A549 (cell line): Measurements from ENCODE around the gene RAB3IL1. TPM values are rescaled to one million over a fixed set of nuclear protein-coding genes. Genes with fewer than 3 reads are reported as not detected.

Experiments used
- ATAC-seq, 2 experiments: fragments of 200-7000 bp in 1 of 2; fragments of >200 bp in 1 of 2; cut with Nextera tagmentation in 1 of 2; cut with Tn5 transposase in 1 of 2; 3 replicates each; pipeline versions ENCODE4 v1.8.0 to v1.9.1; 2018 to 2020; ENCODE audit warnings: mild to moderate bottlenecking in 1 of 2, moderate library complexity in 1 of 2
- CTCF ChIA-PET: fragments of 300-600 bp; sonication (Branson Sonifier 250); formaldehyde crosslinking; extraction: SDS; loops from one replicate; lab custom pipeline; 2021; ENCODE audit warnings: antibody characterized with exemption, inconsistent platforms; lab: Yijun Ruan, JAX
- POLR2A ChIA-PET: fragments of 350-600 bp; formaldehyde crosslinking; extraction: SDS; loops from one replicate; lab custom pipeline; 2021; ENCODE audit warnings: antibody characterized with exemption, inconsistent platforms; lab: Yijun Ruan, JAX
- DNase-seq, 2 experiments: peaks; one replicate each; pipeline versions ENCODE4 v3.0.0 to v3.0.0-alpha.2; 2011 to 2016; ENCODE audit warnings: low read depth in 1 of 2, low spot score in 1 of 2
- FAIRE-seq: peaks from 2 replicates; lab custom pipeline; 2011; peaks lifted over from hg19 to GRCh38; lab: Jason Lieb, UNC
- H3K27ac ChIP-seq, 2 experiments: fragments of >200 bp; sonication (Bioruptor Twin); formaldehyde crosslinking; 3 replicates each; pipeline ENCODE4 v1.5.1; 2016 to 2017
- H3K4me1 ChIP-seq: fragments of >200 bp; sonication (Bioruptor Twin); formaldehyde crosslinking; 3 replicates; pipeline ENCODE4 v1.6.1; 2016
- H3K4me2 ChIP-seq: fragments of >200 bp; sonication (Bioruptor Twin); formaldehyde crosslinking; 3 replicates; pipeline ENCODE4 v1.6.1; 2016
- H3K4me3 ChIP-seq: fragments of >200 bp; sonication (Bioruptor Twin); formaldehyde crosslinking; 3 replicates; pipeline ENCODE4 v1.5.1; 2016
- H3K9me3 ChIP-seq: fragments of >200 bp; sonication (Bioruptor Twin); formaldehyde crosslinking; 3 replicates; pipeline ENCODE4 v1.6.1; 2016
- CBX2 ChIP-seq: fragments of 200-600 bp; sonication (generic); IDR thresholded peaks from 2 replicates; pipeline ENCODE4 v1.6.1; 2016; ENCODE audit warnings: low read depth, mild to moderate bottlenecking, borderline replicate concordance
- CEBPB ChIP-seq, 2 experiments: fragments of >200 bp in 1 of 2; sonication (Bioruptor Twin) in 1 of 2; formaldehyde crosslinking in 1 of 2; IDR thresholded peaks; 2 replicates each; pipeline ENCODE4 v1.6.1; 2012 to 2016
- CHD2 ChIP-seq: fragments of 150-350 bp; IDR thresholded peaks from 2 replicates; pipeline ENCODE4 v1.6.1; 2014; ENCODE audit warnings: low read length; ENCODE audit not compliant: partially characterized antibody
- CTCF ChIP-seq: fragments of >200 bp; sonication (Bioruptor Twin); formaldehyde crosslinking; IDR thresholded peaks from 3 replicates; pipeline ENCODE4 v1.5.1; 2016
- EHMT2 ChIP-seq: fragments of 200-600 bp; sonication (generic); IDR thresholded peaks from 2 replicates; pipeline ENCODE4 v1.6.1; 2016; ENCODE audit warnings: antibody characterized with exemption, low read depth, mild to moderate bottlenecking, moderate library complexity
- FOXS1 ChIP-seq: fragments of 250-450 bp; sonication (Bioruptor Pico); IDR thresholded peaks from 2 replicates; pipeline ENCODE4 v1.5.0; 2020; ENCODE audit warnings: mild to moderate bottlenecking, moderate library complexity
- JUNB ChIP-seq: fragments of >200 bp; sonication (Bioruptor Twin); formaldehyde crosslinking; IDR thresholded peaks from 2 replicates; pipeline ENCODE4 v1.6.1; 2016
- MAFK ChIP-seq: fragments of 450-650 bp; IDR thresholded peaks from 2 replicates; pipeline ENCODE4 v1.6.1; 2014; ENCODE audit not compliant: partially characterized antibody
- MYC ChIP-seq: IDR thresholded peaks from 2 replicates; pipeline ENCODE4 v1.6.1; 2012; ENCODE audit warnings: mild to moderate bottlenecking, inconsistent platforms, low read length, improper control_type of control experiment, borderline replicate concordance
- NFE2L2 ChIP-seq: fragments of 150-350 bp; conservative IDR thresholded peaks from 2 replicates; pipeline ENCODE4 v1.6.1; 2014; ENCODE audit warnings: low read length
- PHF8 ChIP-seq: fragments of 200-600 bp; sonication (generic); IDR thresholded peaks from 2 replicates; pipeline ENCODE4 v1.6.1; 2016; ENCODE audit warnings: low read depth, mild to moderate bottlenecking, antibody characterized with exemption, moderate library complexity, borderline replicate concordance
- POLR2A ChIP-seq: IDR thresholded peaks from 2 replicates; pipeline ENCODE4 v1.6.1; 2012; ENCODE audit warnings: mild to moderate bottlenecking, low read length
- RAD21 ChIP-seq, 2 experiments: fragments of >200 bp in 1 of 2; sonication (Bioruptor Twin) in 1 of 2; formaldehyde crosslinking in 1 of 2; IDR thresholded peaks in 1 of 2; conservative IDR thresholded peaks in 1 of 2; 2 replicates in 1 of 2; 3 replicates in 1 of 2; pipeline ENCODE4 v1.6.1; 2012 to 2018; ENCODE audit warnings: inconsistent platforms in 1 of 2
- REST ChIP-seq: fragments of 200-600 bp; sonication (generic); IDR thresholded peaks from 2 replicates; pipeline ENCODE4 v1.6.1; 2016; ENCODE audit warnings: antibody characterized with exemption, mild to moderate bottlenecking, moderate library complexity
- SMC3 ChIP-seq: fragments of >200 bp; sonication (Bioruptor Twin); formaldehyde crosslinking; IDR thresholded peaks from 3 replicates; pipeline ENCODE4 v1.6.1; 2018; ENCODE audit warnings: inconsistent platforms
- TFCP2L1 ChIP-seq: fragments of 250-450 bp; sonication (Bioruptor Pico); IDR thresholded peaks from 2 replicates; pipeline ENCODE4 v1.5.0; 2021; ENCODE audit warnings: mild to moderate bottlenecking
- ZFP36 ChIP-seq: fragments of 450-650 bp; IDR thresholded peaks from 2 replicates; pipeline ENCODE4 v1.6.1; 2014; ENCODE audit warnings: borderline replicate concordance; ENCODE audit not compliant: partially characterized antibody
- ZNF302 ChIP-seq: fragments of 250-450 bp; sonication (Bioruptor Pico); IDR thresholded peaks from 2 replicates; pipeline ENCODE4 v1.9.0; 2021; ENCODE audit warnings: inconsistent platforms, mild to moderate bottlenecking, moderate library complexity
- WGBS: methylation state at CpG from one replicate; pipeline ENCODE4 v1.1.6; 2017; ENCODE audit errors: missing lambda C conversion rate; 5-methylcytosine and 5-hydroxymethylcytosine counted together
- polyA plus RNA-seq, 4 experiments: library from polyadenylated mRNA; depleted of rRNA in 3 of 4; stranded (reverse); fragments of >200 nt; fragmentation: RNase III in 1 of 4; extraction: RNeasy Plus Mini Kit Qiagen cat#74134 plus additional on column Dnase treatment in 1 of 4; gene quantifications; 2 replicates in 3 of 4; 3 replicates in 1 of 4; pipeline ENCODE4 v1.2.3, GENCODE V29; 2011 to 2017

Gene RAB3IL1
- polyA plus RNA-seq, 2 of the 4 experiments (the other 2 are of a cell fraction), result 5.8 to 6.2 TPM

DNA sequence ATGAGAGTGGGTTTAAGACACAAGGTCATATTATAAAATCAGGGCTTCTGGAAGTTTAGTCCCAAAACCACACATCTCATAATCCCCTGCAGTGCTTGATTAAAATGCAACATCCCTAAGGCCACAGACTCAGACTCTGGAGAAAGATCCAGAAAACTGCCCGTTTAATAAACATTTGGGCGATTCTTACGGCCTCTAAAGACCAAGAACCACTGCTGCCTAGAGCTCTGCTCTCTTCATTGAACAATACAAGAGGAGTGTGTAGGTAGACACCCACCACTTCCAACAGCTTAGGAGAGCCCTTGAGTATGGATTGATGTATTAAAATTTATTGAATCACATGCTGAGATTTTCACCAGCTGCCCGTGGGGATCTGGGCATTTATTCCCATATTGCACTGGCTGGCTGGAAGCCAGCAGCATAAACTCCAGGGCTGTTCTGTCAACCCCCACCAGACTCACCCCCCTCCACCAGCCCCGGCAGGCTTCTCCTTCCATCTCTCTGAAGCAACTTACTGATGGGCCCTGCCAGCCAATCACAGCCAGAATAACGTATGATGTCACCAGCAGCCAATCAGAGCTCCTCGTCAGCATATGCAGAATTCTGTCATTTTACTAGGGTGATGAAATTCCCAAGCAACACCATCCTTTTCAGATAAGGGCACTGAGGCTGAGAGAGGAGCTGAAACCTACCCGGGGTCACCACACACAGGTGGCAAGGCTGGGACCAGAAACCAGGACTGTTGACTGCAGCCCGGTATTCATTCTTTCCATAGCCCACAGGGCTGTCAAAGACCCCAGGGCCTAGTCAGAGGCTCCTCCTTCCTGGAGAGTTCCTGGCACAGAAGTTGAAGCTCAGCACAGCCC lies 32.0 kb upstream of the RAB3IL1 start:
- TF ChIP-seq REST, result no peak
- no peak for TF ChIP-seq ZNF302 (CRISPR knock-in tag)
- TF ChIP-seq FOXS1 (CRISPR knock-in tag), result no peak
- no peak for TF ChIP-seq MAFK
- TF ChIP-seq SMC3, result no peak
- no peak for TF ChIP-seq NFE2L2
- TF ChIP-seq CBX2, result no peak
- no peak for TF ChIP-seq JUNB
- TF ChIP-seq POLR2A, result no peak
- no peak for TF ChIP-seq EHMT2
- TF ChIP-seq CHD2, result no peak
- no peak for TF ChIP-seq PHF8
- no peak for TF ChIP-seq TFCP2L1
- DNase-seq, result peak; percentile 51 to 71
- H3K4me1 ChIP-seq, result peaks cover 53% of the 10 kb centered on the region
- ATAC-seq, result peak; percentile 35 to 69
- peak overlapping the region; percentile 37; the same call in 2 of the 3 replicates for H3K4me2 ChIP-seq
- H3K27ac ChIP-seq, result peak overlapping the region; percentile 72 to 86
- CTCF ChIA-PET, result interaction anchor here (0.7 to 11.9 kb wide), 20 partner anchors 11 to 159 kb away, joined by 3 to 565 read pairs (median 6); no protein-coding TSS in a partner anchor
- H3K4me3 ChIP-seq, result no peak overlapping the region
- no peak for FAIRE-seq
- no peaks in the 10 kb centered on the region for H3K9me3 ChIP-seq
- POLR2A ChIA-PET, result interaction anchor here (0.9 to 1.6 kb wide), 4 partner anchors 13 to 76 kb away, joined by 3 to 14 read pairs (median 7); partner anchors contain the start of gene FTH1
- WGBS, result 68% methylated on average over 9 of the region's 9 CpGs

GRCh38 chr11:61948505-61948904 lies 31.1 kb upstream of the RAB3IL1 start:
- TF ChIP-seq ZFP36, result no peak
- peak; percentile 76 for TF ChIP-seq CEBPB (IDR thresholded peaks at IDR 0.05)
- FAIRE-seq, result no peak
- POLR2A ChIA-PET, result interaction anchor here (1.2 to 1.7 kb wide), 4 partner anchors 18 to 51 kb away, joined by 3 to 8 read pairs (median 6); no protein-coding TSS in a partner anchor

GRCh38 chr11:61947486-61948210 lies 30.3 kb upstream of the RAB3IL1 start:
- peak; percentile 82 to 89 for DNase-seq
- peak overlapping the region; percentile 71 to 72 for H3K27ac ChIP-seq
- H3K4me1 ChIP-seq, result peaks cover 35% of the 10 kb centered on the region
- TF ChIP-seq SMC3 (peak; percentile 98), CTCF (peak; percentile 97), RAD21 (conservative IDR thresholded peaks at IDR 0.05 in 1 of 2, IDR thresholded peaks at IDR 0.05 in 1 of 2) (peak; percentile 98 to 99), MYC (no peak)
- ChIA-PET POLR2A (interaction anchor here (0.6 to 1.7 kb wide), 8 partner anchors 15 to 151 kb away, joined by 3 to 8 read pairs (median 4); no protein-coding TSS in a partner anchor), CTCF (interaction anchor here (0.5 to 11.9 kb wide), 69 partner anchors 10 to 200 kb away, joined by 3 to 565 read pairs (median 6); partner anchors contain the start of genes FADS1, FADS3, FTH1 and RAB3IL1)
- H3K4me2 ChIP-seq, result peak overlapping the region; percentile 29
- WGBS, result 9% methylated on average over 7 of the region's 8 CpGs
- H3K4me3 ChIP-seq, result no peak overlapping the region
- peak; percentile 67 for FAIRE-seq
- no peaks in the 10 kb centered on the region for H3K9me3 ChIP-seq
- ATAC-seq, result peak; percentile 83 to 91

More at GRCh38 chr11:61948505-61948904, 31.1 kb upstream of the RAB3IL1 start:
- WGBS, result 70% methylated on average over 7 of the region's 7 CpGs
- no peak overlapping the region for H3K4me3 ChIP-seq
- H3K4me2 ChIP-seq, result peak overlapping the region; percentile 14; the same call in 2 of the 3 replicates
- DNase-seq, result no peak
- no peaks in the 10 kb centered on the region for H3K9me3 ChIP-seq
- no peak for ATAC-seq
- CTCF ChIA-PET, result interaction anchor here (0.6 to 11.9 kb wide), 55 partner anchors 11 to 201 kb away, joined by 3 to 565 read pairs (median 8); partner anchors contain the start of genes FADS1, FADS3, FTH1 and RAB3IL1
- H3K4me1 ChIP-seq, result peaks cover 44% of the 10 kb centered on the region
- H3K27ac ChIP-seq, result peak overlapping the region; percentile 72 to 86; a peak in 5 of 6 replicates
